SK-N-MC (cell line): Measurements from ENCODE around the gene RCBTB2.

Experiments
- EZH2 ChIP-seq: fragments of 200-600 bp; sonication (generic); IDR thresholded peaks from one replicate; pipeline ENCODE4 v1.6.1; 2017; ENCODE audit warnings: antibody characterized with exemption
- POLR2AphosphoS5 ChIP-seq: IDR thresholded peaks from 2 replicates; pipeline ENCODE4 v1.6.1; 2012; ENCODE audit warnings: mild to moderate bottlenecking, low read depth, low read length, borderline replicate concordance

GRCh38 chr13:48457578-48458242, 75.2 kb downstream of the RCBTB2 start:
- no peak for TF ChIP-seq POLR2AphosphoS5
- no peak for TF ChIP-seq EZH2
